Coronary artery (tissue), 2 donors: ENCODE measurements around the gene ERBIN.

ENCODE experiments used
- DNase-seq: peaks from one replicate; pipeline ENCODE4 v3.0.0-alpha.2; 2017; ENCODE audit warnings: low spot score
- H3K27ac ChIP-seq, 2 donors: fragments of 200-600 bp; sonication (generic); one replicate each; pipeline ENCODE4 v1.5.1; 2016 to 2019
- H3K4me3 ChIP-seq: fragments of 200-600 bp; sonication (generic); 2 replicates; pipeline ENCODE4 v1.5.1; 2016; ENCODE audit warnings: mild to moderate bottlenecking, moderate library complexity
- TF ChIP-seq, protein P1 (sequence below): fragments of 200-600 bp; sonication (generic); IDR thresholded peaks from one replicate; pipeline ENCODE4 v1.5.1; 2019; ENCODE audit warnings: antibody characterized with exemption

ERBIN gene

DNA sequence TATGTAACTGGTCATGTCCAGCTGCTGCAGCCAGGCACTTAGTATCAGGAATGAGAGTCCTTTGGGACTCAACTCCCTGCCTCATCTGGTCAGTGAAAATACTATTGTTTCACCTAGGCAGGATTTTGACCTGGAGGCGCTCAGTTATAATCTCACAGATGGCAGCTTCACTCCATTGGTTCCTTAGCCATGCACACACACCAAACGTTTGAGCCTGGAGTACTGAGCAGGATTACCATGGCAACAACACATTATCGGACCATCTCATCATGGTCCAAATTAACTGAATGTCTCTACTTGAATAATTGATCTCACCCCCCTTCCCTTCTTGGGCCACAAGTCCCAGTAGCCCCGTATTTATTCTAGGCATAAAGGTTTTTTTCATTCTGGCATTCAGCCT, 202.8 kb downstream of the ERBIN start:
- TF ChIP-seq, protein P1, sequence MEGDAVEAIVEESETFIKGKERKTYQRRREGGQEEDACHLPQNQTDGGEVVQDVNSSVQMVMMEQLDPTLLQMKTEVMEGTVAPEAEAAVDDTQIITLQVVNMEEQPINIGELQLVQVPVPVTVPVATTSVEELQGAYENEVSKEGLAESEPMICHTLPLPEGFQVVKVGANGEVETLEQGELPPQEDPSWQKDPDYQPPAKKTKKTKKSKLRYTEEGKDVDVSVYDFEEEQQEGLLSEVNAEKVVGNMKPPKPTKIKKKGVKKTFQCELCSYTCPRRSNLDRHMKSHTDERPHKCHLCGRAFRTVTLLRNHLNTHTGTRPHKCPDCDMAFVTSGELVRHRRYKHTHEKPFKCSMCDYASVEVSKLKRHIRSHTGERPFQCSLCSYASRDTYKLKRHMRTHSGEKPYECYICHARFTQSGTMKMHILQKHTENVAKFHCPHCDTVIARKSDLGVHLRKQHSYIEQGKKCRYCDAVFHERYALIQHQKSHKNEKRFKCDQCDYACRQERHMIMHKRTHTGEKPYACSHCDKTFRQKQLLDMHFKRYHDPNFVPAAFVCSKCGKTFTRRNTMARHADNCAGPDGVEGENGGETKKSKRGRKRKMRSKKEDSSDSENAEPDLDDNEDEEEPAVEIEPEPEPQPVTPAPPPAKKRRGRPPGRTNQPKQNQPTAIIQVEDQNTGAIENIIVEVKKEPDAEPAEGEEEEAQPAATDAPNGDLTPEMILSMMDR: no peak
- H3K27ac ChIP-seq: no peak overlapping the region
- DNase-seq: no peak
- no peak overlapping the region for H3K4me3 ChIP-seq

DNA sequence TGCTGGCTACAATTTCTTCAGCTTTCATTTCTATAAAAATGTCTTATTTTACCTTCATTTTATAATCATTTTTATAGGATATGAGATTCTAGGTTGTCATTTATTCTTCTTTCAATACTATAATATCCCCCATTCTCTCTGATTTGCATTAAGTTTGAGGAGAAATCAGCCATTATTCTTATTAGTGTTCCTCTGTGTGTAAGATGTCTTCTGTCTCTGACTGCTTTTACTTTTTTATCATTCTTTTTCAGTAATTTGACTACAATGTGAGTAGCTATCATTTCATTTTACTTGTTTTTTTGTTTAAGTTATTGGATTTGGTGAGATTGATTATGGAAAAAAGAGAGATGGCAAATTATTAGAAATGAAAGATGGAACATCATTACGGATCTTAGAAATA, 204.1 kb downstream of the ERBIN start:
- no peak for DNase-seq
- TF ChIP-seq, protein P1: no peak

More for the DNA sequence above, 204.1 kb downstream of the ERBIN start:
- no peak overlapping the region for H3K4me3 ChIP-seq
- no peak overlapping the region for H3K27ac ChIP-seq
